AG04449 (cell line): ENCODE results near the gene CATSPERD.
A peak's percentile ranks its signal among the peaks of the same experiment; 100 is the strongest.

ENCODE experiments used
- CTCF ChIA-PET: fragments of 350-600 bp; formaldehyde crosslinking; extraction: SDS; loops from one replicate; lab custom pipeline; 2021; ENCODE audit warnings: antibody characterized with exemption; lab: Yijun Ruan, JAX
- POLR2A ChIA-PET: fragments of 400-600, 350-600 bp; formaldehyde crosslinking; extraction: SDS; loops from one replicate; lab custom pipeline; 2020; ENCODE audit warnings: antibody characterized with exemption, inconsistent platforms; lab: Yijun Ruan, JAX
- DNase-seq: peaks from one replicate; pipeline ENCODE4 v3.0.0-alpha.2; 2010; ENCODE audit warnings: low read depth, low spot score
- H3K4me3 ChIP-seq: 2 replicates; pipeline ENCODE4 v1.5.1; 2011; ENCODE audit warnings: low read depth, mild to moderate bottlenecking, control low read depth, low read length
- TF ChIP-seq, protein P1 (sequence below): IDR thresholded peaks from one replicate; pipeline ENCODE4 v1.5.1; 2011; ENCODE audit warnings: mild to moderate bottlenecking, moderate library complexity, low read length, control low read depth, inconsistent platforms; ENCODE audit not compliant: insufficient read depth; ENCODE audit errors: missing control alignments

The CATSPERD gene

DNA sequence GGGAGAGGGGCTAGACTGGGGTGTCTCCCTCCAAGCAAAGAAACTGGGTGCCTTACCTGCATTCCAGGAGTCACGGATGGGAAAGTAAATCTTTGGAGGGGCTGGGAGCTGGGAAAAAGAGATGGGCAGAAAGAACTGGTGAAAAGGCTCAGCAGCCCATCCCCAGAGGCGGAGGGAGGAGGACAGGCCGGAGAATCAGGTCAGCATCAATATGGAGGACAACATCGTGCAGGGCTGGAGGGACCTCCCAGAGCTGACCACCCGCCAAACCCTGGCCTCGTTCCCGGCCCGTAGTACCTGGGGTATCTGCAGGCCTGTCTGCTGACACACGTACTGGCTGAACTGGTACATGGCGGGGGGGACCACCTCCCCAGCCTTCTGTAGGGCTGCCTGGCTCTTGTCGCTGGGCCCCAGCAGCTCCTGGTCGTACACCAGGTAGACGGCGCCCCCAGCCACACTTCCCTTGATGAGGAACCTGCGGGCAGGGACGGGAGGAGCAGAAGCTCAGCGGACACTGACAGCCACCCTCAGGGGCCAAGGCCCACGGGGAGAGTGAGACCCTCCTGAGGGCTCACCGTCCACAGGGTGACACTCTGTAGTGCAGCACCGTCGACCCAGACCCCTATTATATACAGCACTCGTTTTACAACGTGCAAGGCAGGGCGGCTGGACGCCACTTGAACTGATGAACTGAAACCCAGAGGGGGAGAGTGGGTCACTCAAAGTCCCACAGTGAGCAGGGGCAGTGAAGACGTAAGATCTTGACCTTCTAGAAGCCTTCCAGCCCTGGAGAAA is 41.0 kb upstream of the CATSPERD start:
- ChIA-PET POLR2A (interaction anchor here (1.0 kb wide), 1 partner anchor 10 kb away, joined by 3 read pairs; the partner anchor contains the start of gene RPL36), CTCF (interaction anchor here (1.0 kb wide), 1 partner anchor 12 kb away, joined by 3 read pairs; no protein-coding TSS in a partner anchor)
- peak overlapping the region; percentile 98 for H3K4me3 ChIP-seq
- TF ChIP-seq, protein P1, sequence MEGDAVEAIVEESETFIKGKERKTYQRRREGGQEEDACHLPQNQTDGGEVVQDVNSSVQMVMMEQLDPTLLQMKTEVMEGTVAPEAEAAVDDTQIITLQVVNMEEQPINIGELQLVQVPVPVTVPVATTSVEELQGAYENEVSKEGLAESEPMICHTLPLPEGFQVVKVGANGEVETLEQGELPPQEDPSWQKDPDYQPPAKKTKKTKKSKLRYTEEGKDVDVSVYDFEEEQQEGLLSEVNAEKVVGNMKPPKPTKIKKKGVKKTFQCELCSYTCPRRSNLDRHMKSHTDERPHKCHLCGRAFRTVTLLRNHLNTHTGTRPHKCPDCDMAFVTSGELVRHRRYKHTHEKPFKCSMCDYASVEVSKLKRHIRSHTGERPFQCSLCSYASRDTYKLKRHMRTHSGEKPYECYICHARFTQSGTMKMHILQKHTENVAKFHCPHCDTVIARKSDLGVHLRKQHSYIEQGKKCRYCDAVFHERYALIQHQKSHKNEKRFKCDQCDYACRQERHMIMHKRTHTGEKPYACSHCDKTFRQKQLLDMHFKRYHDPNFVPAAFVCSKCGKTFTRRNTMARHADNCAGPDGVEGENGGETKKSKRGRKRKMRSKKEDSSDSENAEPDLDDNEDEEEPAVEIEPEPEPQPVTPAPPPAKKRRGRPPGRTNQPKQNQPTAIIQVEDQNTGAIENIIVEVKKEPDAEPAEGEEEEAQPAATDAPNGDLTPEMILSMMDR: no peak
- no peak for DNase-seq

DNA sequence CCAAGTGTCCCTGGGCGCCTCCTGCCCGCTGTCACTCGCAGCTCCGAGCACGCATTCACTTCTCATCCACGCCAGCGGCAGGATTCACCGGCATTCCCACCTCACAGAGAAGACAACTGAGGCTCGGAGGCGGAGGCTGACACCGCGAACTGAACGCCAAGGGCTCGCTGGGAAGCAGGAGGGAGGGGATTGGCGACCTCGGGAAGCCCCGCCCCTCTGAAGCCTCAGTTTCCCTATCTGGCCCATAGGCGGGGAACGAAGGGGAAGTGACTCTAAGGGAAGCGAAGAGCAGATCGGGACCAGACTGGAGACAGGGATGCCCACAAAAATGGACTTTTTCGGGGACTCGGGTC is 40.4 kb upstream of the CATSPERD start:
- TF ChIP-seq, protein P1: no peak
- no peak for DNase-seq
- ChIA-PET POLR2A (no interaction called here), CTCF (no interaction called here)
- peak overlapping the region; percentile 98 for H3K4me3 ChIP-seq

DNA sequence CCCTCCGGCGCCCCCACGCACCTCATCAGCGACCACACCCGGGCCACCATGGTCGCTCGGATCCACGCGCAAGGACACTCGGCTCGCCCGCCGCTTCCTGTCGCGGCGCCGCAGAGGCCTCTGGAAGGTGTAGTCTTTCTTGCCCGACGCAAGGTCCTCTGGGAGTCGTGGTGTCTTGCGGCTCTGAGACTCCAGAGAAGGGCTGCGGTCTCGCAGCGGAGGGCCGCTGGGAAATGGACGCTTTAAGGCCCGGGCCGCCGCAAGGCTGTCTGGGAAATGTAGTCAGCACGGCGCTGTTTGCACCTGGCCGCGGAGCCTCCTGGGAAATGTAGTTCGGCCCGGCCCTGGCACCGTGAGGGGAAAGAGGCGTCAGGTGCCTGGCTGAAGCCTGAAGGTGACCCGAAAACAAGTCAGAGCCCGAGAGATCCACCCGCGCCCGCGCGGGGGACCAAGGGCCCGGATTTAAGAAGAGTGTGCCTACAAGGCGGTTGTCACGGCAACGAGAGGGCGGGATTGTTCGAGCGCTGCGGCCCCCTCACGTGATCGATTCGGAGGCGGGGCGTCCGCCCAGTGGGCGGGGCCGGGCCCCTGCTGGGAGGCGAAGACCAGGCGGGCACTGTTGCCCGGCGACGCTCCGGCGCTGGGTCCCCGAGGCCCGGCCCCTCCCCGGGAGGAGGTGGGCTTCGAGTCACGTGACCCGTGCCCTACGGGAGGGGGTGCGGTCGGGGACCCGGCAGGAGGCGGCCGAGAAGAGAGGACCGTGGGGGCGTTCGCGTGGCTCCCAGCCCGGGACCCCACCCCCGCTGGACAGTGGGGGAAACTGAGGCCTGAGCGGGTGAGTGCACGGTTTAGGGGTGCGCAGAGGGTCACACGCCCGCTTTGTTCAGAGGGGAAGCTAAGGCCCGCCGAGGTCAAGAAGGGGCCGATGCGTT is 39.7 kb upstream of the CATSPERD start, which contains the start of the genes HSD11B1L and MICOS13:
Gene HSD11B1L (plus strand): TSS at position 591 of the 932 bp plus-strand sequence. CDS start 3,806 bp downstream, outside the sequence.
Gene MICOS13 (minus strand): TSS at position 80 of the 932 bp plus-strand sequence. CDS start 30 bp downstream, at position 50.
- POLR2A ChIA-PET: no interaction called here
- TF ChIP-seq, protein P1: no peak
- CTCF ChIA-PET: interaction anchor here (1.2 to 1.9 kb wide), 2 partner anchors 9 to 11 kb away, joined by 3 to 12 read pairs; partner anchors contain the start of gene RPL36
- peak within 1 kb of the TSS; percentile 98 for H3K4me3 ChIP-seq
- DNase-seq: peak; percentile 91

DNA sequence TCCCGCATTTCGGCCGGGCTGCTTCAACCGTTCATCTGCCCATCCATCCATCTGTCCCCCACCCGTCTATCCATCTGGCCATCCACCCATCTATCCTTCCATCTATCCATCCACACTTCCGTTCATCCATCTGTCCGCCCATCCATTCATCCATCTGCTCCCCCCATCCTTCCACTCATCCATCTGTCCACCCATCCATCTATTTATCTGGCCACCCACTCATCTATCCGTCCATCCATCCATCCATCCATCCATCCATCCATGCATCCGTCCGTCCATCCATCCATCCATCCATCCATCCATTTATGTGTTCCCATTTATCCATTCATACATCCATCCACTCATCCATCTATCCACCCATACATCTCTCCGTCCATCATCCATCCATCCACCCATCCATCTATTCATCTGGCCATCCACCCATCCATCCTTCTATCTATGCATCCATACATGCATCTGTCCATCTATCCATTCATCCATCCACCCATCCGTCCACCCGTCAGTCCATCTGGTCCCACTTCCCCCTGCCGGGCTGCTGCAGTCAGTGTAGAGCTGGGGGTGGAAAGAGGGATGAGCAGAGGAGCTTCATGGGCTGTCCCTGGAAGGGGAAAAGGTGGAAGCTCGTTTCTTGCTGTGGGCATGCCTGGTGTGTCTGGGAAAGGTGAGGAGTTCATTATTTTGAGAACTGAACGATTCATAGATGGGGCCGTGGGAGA is 38.9 kb upstream of the CATSPERD start:
- no peak for DNase-seq
- peak overlapping the region; percentile 98 for H3K4me3 ChIP-seq
- ChIA-PET POLR2A (no interaction called here), CTCF (interaction anchor here (1.2 to 1.9 kb wide), 2 partner anchors 8 to 10 kb away, joined by 3 to 12 read pairs; partner anchors contain the start of gene RPL36)
- TF ChIP-seq, protein P1: no peak

DNA sequence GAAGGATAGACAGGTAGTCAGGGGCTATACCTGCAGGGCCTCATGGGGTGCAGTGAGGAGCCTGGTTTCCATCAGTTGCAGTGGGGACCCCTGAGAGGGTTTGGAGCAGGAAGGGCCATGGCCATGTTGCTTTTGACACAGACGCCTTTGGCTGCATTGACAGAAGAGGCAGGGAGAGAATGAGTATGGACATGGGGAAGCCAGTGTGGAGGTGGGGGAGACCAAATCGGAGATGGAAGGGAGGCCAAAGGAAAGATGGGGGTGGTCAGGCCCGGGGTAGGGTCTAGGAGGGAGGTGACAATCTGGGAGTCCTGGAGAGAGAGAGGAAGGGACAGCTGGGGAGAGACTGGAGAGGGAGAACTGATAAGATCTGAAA is 38.3 kb upstream of the CATSPERD start:
- POLR2A ChIA-PET: no interaction called here
- TF ChIP-seq, protein P1: no peak
- DNase-seq: no peak
- H3K4me3 ChIP-seq: no peak overlapping the region
- CTCF ChIA-PET: interaction anchor here (1.9 kb wide), 1 partner anchor 9 kb away, joined by 12 read pairs; no protein-coding TSS in a partner anchor
